ENCODE measurements around the gene RTN1. TPM values are rescaled to one million over a fixed set of nuclear protein-coding genes. Genes with fewer than 3 reads are reported as not detected.

Gene RTN1
- total RNA-seq, 4 donors from 2014 or later: 1.4 to 2.5 (median 1.8) TPM

- H3K27ac ChIP-seq: no peak overlapping the region
- intact Hi-C loops (cut with DNase I; ENCODE audit: low total_unique reads): no loop called here
- no peaks in the 10 kb centered on the region for H3K27me3 ChIP-seq
- no peaks in the 10 kb centered on the region for H3K9me3 ChIP-seq
- ATAC-seq (no peak), DNase-seq (no peak)
- H3K36me3 ChIP-seq: no peaks in the 10 kb centered on the region
- no peak overlapping the region for H3K4me3 ChIP-seq
- no peak for TF ChIP-seq CTCF (IDR thresholded peaks at IDR 0.05 in 4 of 5, conservative IDR thresholded peaks at IDR 0.05 in 1 of 5)
- TF ChIP-seq POLR2A (IDR thresholded peaks at IDR 0.05): no peak
- in situ Hi-C loops (cut with MboI; ENCODE audit: low sequenced_read_pairs in 4 of 4): no loop called here
- no peaks in the 10 kb centered on the region for H3K4me1 ChIP-seq
These were observed 282.5 kb downstream of the RTN1 start for GRCh38 chr14:59588101-59588500.

DNA sequence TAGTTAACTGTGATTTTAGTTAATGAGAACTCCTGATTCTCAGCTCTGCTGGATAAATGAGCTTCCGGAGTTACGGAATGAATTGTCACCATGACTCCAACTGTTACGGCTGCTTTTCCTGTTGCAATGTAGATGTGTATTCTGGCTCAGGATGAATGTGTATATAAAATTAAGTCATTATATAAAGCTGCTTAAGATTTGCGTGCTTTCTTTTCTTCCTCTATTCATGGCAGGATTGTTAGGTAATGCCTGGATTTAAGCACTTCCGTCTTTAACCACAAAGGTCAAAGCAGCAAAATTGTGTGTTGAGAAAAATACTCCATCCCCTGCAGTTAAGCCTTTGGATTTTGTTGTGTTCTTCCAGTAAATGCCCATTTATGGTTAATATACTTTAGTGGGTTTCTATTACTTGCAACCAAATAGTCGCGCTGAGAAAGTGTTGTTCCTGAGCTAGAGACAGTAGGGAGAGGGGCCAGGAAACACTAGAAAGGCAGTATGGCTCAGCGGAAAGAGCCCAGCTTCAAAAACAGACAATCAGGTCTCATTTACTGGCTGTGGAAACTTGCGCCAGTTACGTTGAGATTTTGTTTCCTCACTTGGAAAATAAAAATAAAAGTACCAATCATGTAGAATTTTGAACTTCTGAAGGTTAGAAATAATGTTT, 284.6 kb downstream of the RTN1 start:
- Histone ChIP-seq H3K27me3 (no peaks in the 10 kb centered on the region), H3K36me3 (no peaks in the 10 kb centered on the region), H3K4me3 (no peak overlapping the region), H3K4me1 (no peaks in the 10 kb centered on the region), H3K9me3 (no peaks in the 10 kb centered on the region), H3K27ac (no peak overlapping the region)
- ATAC-seq (no peak), DNase-seq (no peak)
- in situ Hi-C loops (cut with MboI; ENCODE audit: low sequenced_read_pairs in 4 of 4) (no loop called here), intact Hi-C loops (cut with DNase I; ENCODE audit: low total_unique reads) (no loop called here)
- TF ChIP-seq CTCF (IDR thresholded peaks at IDR 0.05 in 4 of 5, conservative IDR thresholded peaks at IDR 0.05 in 1 of 5) (no peak), POLR2A (IDR thresholded peaks at IDR 0.05) (no peak)

GRCh38 chr14:59583755-59584154, 286.8 kb downstream of the RTN1 start:
- no peak for ATAC-seq
- no peak overlapping the region for H3K4me3 ChIP-seq

DNA sequence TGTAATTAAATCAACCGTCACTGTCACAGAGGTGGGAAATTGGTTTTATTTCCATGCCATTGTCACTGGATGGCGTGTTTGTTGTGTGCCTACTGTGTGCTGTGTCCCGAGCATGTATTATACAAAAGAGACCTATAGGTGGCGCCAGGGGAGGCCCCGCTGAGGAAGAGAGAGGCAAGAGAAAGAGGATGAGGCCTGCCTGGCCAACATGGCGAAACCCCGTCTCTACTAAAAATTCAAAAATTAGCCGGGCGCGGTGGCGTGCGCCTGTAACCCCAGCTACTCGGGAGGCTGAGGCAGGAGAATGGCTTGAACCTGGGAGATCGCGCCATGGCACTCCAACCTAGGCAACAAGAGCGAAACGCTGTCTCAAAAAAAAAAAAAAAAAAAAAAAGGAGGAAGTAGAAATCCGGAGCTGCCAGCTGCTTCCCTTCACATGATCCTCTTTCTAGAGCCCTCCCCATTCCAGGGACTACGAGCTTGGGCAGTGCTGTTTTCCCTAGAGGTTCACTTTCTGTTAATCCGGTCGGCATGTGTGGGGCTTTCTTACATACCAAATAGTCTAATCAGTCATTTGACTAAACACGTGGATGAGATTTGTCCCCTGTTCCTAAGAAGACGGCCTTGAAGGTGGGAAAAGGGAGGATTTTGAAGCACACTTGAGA, 287.6 kb downstream of the RTN1 start:
- DNase-seq (no peak), ATAC-seq (no peak)

More at GRCh38 chr14:59583755-59584154, 286.8 kb downstream of the RTN1 start:
- H3K9me3 ChIP-seq: no peaks in the 10 kb centered on the region
- in situ Hi-C loops (cut with MboI; ENCODE audit: low sequenced_read_pairs in 4 of 4) (no loop called here), intact Hi-C loops (cut with DNase I; ENCODE audit: low total_unique reads) (no loop called here)
- no peaks in the 10 kb centered on the region for H3K36me3 ChIP-seq
- H3K4me1 ChIP-seq: no peaks in the 10 kb centered on the region
- TF ChIP-seq CTCF (IDR thresholded peaks at IDR 0.05 in 4 of 5, conservative IDR thresholded peaks at IDR 0.05 in 1 of 5): no peak
- no peak for TF ChIP-seq POLR2A (IDR thresholded peaks at IDR 0.05)
- H3K27me3 ChIP-seq: no peaks in the 10 kb centered on the region
- no peak overlapping the region for H3K27ac ChIP-seq
- no peak for DNase-seq

More for the DNA sequence above, 287.6 kb downstream of the RTN1 start:
- Histone ChIP-seq H3K9me3 (no peaks in the 10 kb centered on the region), H3K4me3 (no peak overlapping the region), H3K4me1 (no peaks in the 10 kb centered on the region), H3K36me3 (no peaks in the 10 kb centered on the region), H3K27ac (no peak overlapping the region), H3K27me3 (no peaks in the 10 kb centered on the region)
- intact Hi-C loops (cut with DNase I; ENCODE audit: low total_unique reads): no loop called here
- in situ Hi-C loops (cut with MboI; ENCODE audit: low sequenced_read_pairs in 4 of 4): no loop called here
- TF ChIP-seq POLR2A (IDR thresholded peaks at IDR 0.05) (no peak), CTCF (IDR thresholded peaks at IDR 0.05 in 4 of 5, conservative IDR thresholded peaks at IDR 0.05 in 1 of 5) (no peak)

Measured in gastrocnemius medialis (tissue), 4 donors.